Stimulated activated CD4-positive, alpha-beta T cell treated with anti-CD3 and anti-CD28 coated beads, TNF-alpha, amount 100 ng/mL, for 1 hour (primary cell): Measurements from ENCODE around the gene ASXL3.

Experiments used
- DNase-seq, 3 donors: peaks; one replicate each; pipeline ENCODE4 v3.0.0-alpha.2; 2020; ENCODE audit warnings: low read depth in 3 of 3, low spot score in 1 of 3

Gene ASXL3

DNA sequence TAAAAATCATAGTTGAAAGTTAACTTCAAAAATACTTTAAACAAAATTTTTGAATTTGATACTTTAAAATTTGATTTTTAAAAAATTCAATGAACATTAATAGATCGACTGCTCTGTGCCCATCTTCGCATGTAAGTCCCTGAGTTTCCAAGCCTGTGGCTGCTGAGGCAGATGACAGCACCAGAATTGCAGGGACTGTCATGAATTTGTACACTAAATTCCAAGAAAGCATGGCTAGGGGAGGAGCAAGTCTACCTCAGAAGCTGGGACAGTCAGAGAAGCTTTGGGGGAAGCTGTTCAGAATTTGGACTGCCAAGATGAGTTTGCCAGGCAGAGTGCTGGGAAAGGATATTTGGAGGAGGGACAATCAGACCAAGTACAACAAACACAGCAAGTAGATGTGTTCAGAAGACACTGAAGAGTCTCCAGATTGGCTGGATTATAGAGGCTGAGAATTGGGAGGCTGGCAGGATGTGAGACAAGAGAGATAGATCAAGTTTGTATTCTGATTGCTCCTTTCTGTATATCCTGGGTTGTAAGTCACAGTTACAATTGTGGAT, 79.0 kb downstream of the ASXL3 start:
- no peak for DNase-seq

DNA sequence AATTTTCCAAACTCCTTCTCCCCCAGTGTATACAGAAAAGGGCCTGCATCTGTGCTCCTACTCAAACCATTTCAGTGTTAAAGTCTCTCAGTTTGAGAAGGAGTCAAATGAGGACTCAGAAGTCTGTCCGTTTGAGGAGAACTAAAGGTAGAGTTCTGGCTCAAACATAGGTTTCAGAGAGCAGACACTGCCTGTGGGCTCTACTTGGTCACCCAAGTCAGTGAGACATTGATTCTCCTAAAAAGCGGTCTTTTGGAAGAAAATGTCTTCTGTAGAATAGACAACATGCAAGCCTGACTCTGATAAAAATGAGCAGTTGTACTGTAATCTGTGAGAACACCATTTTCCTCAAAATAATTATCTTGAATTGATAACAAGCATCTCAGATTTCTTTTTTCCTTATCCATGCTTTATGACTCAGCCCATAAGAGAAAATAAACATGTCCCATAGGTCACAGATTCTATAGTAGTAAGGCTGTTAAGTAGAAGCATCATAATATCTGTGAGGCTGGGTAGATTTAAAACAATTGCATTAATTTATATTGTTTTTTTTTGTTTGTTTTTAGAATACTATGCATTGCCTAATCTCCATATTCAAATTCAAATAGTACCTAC, 82.8 kb downstream of the ASXL3 start:
- DNase-seq: no peak

DNA sequence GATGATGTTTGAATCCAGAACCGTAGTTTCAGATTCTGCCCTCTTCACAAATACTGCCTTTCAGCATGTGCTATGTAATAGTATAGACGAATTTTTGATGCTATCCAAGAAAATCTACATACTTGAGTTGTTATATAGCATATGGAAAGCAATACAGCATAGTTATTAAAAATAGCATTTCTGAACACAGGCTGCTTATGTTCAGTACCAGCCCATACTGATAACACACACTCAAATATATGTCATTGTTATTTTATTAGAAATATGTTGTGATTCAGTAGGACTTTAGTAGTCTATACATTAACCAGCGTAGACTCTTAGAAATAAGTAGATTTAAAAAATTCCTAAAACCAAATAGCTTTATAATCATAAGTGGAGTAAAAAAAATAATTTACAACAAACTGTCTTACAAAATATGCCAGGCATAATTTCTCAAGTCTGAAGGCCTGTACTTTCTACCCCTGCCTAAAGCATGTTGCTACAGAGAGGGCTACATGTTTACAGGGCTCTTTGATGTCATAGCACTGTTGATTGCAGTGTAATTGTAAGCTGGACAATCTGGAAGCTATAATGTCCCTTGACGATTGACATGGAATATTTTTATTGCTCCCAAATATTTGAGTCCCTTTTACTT, 86.3 kb downstream of the ASXL3 start:
- DNase-seq: no peak

DNA sequence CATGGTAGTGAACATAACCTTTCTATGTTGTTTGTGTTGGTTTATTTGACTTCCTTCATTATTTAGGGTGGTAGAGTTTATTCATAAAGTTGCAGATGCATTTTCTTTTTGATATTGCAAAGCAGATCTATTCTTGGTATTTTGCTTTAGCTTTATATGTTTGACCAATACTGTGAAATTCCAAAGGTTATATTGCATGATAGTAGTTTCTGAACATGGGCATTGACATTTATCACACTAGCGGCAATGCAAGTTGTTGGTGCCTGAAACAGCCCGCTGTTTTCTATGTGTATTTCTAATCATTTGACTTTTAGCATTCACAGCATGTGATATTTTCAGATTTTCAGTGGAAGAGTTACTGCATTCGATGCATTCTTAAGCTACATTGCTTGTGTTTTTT, 87.2 kb downstream of the ASXL3 start:
- DNase-seq: no peak

DNA sequence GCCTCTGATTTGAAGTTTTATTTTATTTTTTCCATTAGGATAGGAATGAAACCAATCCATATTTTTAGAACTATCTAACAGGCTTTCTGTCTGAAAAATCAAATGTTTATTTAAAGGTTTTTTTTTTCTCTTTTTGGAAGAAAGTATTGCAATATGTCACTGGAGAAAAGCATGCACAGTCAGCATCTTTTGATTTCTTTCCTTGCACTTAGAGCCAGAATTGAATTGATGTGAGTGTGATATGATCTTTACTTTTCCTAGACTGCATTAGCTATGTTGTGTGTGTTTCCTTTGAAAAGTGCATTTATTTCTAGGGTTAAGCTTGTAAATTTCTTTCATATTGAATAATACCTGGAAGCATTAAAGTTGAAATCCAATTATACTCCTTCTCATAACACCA, 87.6 kb downstream of the ASXL3 start:
- DNase-seq: no peak

DNA sequence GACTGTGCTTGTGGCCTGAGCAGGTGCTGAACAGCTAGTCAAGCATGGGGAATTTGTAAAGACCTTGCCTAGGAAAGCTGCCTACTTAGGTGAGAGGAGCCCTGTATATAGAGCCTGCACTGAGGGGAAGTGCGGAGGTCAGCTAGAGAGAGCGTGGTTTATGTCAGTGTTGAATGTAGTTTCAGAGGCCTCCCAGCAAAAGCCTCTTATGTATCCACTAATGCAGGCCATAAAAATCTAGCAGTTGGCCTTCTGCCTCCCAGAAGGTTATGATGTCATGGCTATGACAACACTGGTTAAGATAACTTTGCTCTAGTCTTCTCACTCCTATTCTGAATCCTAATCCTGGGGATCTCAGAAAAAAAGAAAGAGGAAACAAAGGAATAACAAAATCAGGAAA, 88.9 kb downstream of the ASXL3 start:
- no peak for DNase-seq

DNA sequence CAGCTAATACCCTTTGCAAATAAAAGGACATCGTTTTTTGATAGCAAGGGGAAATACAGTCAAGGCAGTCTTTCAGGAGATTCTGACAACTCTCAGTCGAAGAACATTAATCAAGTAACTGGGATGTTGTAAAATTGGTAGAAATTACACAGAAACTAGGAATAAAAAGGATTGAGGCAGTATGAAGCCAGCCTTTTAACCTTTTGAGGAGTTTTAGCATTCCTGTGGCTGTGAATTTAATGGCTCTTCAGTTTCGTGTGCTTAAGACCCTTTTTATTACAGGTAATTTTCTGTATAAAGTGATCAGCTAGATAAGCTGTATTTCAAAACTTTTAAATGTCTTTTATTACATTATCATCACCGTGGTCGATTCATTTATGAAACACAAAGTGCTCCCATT, 91.6 kb downstream of the ASXL3 start:
- DNase-seq: no peak

DNA sequence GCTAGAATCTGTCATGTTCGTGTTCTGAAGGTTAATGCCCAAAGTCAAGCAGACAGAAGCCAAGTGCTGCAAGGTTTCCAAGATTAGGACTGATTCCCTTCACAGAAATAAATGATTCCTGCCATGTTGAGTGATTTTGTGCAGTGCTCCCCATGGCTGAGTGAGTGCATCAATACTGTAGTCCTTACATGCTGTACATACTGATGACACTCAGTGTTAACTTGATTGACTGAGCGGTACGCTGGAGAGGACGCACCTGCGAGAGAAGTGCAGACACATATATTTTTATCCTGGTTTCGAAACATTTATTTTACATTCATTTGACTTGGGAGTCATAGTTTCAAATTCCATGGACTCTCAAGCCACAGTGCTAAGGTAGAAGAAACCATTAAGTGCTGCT, 92.0 kb downstream of the ASXL3 start:
- no peak for DNase-seq

DNA sequence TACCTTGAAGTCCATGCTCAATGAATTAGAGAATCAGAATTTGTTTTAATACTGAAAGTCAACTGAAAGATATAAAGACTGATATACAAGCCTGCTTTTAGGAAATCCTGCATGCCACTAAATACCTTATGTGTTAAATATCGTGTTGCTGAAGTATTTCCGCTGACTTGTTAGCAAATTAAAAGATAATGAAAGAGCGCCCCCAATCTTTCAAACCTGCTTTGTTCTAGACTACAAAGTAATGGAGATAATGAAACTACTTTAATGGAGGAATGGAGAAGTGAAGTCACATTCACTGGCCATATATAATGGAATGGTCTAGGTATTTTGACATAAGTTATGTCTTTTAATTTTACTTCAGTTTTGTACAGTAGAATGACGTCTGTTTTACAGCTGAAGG, 95.7 kb downstream of the ASXL3 start:
- DNase-seq: no peak

DNA sequence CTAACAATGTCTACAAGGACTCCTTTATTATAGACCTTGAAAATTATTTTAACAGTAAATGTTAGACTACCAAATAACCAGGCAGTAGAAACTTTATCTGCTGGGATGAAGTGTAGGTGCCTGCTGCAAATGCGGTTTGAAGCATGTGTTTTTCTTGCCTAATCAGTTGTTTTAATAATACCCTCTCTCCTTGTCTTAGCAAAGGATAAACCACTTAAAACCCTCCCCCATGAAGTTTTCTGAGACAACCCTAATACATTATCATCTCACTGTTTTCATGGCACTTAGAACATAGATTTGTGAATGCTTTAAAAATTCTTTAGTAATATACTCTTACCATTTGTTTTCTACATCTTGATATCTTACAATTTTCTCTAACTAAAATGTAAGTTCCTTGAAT, 98.6 kb downstream of the ASXL3 start:
- DNase-seq: no peak

DNA sequence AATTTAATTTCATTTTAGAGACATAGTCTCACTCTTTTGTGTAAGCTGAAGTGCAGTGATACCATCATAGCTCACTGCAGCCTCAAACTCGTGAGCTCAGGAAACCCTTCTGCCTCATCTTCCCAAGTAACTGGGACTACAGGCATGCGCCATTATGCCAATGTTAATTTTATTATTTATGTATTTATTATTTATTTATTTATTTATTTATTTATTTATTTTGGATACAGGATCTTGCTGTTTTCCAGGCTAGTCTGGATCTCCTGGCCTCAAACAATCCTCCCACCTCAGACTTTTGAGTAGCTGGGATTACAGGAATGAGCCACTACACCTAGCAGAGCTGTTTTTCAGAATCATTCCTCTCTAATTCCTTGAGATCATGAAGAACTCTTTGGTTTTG, 99.9 kb downstream of the ASXL3 start:
- DNase-seq: no peak

DNA sequence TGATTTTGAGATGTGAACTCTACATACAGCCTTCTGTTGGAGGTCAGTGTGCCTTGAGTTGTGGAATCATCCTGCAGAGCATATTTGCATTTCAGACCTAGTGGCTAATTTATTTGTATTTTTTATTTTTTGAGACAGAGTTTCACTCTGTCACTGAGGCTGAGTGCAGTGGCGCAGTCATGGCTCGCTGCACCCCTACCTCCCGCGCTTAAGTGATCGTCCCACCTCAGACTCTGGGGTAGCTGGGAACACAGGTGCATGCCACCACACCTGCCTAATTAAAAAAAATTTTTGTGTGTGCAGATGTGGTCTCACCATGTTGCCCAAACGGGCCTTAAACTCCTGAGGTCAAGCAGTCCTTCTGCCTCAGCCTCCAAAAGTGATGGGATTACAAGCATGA, 104.4 kb downstream of the ASXL3 start:
- DNase-seq: no peak

DNA sequence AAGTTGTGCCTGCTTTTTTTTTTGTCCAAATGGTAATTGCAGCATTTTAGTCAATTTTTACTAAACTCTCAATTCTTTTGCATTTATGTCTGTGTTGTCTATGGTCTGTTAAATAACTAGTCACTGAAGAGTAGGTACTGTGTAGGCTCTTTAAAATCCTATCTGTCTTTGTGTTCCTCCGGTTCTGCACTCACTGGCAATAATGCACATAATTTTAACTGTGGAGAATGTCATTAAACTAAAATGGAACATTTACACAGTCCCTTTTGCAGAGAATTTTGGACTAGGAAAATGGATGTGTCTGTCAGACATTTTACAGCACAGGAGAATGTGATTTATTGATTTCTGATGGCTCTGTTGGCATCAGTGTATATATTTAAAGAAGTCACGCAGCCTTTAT, 116.6 kb downstream of the ASXL3 start:
- DNase-seq: no peak

DNA sequence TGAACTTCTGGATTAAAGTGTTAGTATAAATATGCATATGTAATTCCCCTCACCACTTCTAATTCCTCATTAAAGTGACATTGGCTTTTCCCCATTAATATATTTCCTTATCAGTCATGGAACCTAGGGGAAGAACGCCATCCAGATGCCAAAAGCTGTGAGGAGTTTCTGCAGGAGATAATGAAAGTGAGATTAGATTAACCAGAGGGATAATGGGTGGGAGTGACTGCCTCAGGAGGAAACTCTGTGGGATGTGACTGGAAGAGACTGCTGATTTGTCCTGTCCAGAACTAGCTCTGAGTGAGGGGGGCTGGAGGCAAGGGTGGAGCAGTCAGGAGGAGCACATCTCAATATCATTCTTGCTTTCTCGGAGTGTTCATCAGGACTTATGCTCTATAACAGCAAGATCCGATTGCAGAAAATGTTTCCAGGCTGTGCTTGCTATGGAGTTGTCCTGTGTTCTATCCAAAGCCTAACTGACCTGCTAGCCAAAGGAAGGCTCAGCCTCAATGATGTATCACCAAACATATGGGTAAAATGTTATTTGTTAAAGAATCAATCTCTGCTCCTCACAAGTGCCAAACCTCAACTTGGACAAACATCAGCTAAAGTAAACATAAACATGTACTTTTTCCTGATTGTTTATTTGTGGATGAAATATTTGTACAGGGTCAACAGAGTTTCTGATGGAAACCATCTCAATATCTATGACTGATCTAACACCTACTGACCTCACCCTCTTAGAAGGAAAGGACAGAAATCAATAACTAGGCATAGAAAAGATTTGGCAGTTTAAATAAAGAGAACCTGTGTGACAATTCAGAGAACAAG, 118.5 kb downstream of the ASXL3 start:
- DNase-seq: no peak

DNA sequence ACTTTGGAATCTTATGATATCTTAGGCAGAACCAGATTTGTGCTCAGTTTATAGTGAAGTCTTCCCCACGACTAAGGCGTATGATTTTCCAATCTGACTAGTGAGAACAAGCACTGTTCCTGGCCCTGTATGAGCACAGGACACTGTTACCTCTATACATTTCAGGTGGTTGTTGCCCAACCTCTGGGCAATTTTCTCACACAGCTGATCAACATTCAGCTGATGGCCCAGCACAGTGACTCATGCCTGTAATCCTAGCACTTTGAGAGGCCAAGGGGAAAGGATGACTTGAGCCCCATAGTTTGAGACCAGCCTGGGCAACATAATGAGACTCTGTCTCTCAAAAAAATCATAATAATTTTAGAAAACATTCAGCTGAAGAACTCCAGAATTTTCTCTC, 119.5 kb downstream of the ASXL3 start:
- DNase-seq: no peak

DNA sequence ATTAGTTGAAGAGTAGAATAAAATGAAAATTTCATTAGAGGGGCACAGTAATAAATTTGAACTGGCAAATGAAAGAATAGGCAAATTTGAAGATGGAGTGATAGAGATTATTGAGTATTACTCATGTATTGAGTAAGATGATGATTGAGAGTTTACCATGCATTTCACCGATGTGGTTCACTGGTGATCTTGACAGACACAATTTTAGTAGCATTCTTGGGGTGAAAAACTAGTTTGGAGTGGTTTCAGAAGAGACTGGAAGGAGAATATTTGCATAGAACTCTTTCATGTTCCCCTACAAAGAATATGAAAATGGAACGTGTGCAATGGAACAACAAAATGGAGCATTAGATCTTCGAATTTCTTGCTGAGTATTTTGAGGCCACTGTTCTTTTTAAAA, 121.4 kb downstream of the ASXL3 start:
- DNase-seq: no peak

DNA sequence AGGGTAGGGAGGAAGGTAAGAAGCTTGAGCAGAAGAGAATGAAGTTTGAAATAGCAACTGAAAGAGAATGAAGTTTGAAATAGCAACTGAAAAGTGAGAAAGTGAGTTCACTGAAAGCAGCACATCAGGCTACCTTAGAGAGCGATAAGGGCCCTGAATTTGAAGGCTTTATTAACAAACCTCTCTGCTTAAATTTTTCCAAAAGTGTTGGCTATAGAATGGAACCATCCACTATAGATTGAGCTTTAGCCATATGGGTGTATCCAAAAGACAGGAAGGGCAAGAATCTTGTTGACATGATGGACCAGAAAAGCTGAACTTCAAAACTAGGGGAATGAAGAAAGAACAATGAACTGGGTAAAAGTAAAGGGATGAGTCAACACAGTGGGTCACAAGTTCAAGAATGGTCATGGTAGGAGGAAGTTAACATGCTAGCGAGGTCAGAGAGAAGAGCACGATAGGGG, 122.5 kb downstream of the ASXL3 start:
- DNase-seq: no peak

DNA sequence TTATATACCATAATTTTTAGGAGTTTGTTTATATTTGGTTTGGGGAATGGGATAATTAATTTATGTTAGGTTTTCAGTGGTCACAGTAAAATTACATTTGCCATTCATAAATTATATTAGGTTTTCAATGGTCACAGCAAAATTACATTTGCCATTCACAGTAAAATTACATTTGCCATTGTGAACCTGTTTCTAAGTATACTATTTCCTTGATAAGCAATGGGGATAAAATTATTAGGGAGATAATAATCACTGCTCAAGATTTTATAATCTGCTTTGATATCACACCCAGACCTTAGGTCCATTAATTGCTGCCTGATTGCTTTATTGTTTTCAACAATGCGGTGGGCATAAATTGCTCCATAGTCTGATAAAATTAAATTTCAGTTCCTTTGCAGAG, 124.6 kb downstream of the ASXL3 start:
- no peak for DNase-seq

DNA sequence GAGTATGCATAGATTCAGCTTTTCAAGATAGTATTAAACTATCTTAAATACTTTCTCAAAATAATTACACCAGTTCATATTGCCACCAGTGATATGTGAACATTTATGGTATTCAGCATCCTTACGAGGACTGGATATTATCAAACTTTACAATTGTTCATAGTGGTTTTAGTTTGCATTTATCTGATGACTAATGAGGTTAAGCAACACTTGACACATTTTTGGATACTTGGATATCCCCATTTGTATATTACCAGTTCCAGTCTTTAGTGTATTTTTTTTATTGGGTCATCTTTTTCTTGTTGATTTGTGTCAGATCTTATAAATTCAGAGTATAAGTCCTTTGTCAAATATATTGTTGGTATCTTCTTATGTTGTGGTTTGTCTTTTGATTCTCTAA, 128.4 kb downstream of the ASXL3 start:
- no peak for DNase-seq

DNA sequence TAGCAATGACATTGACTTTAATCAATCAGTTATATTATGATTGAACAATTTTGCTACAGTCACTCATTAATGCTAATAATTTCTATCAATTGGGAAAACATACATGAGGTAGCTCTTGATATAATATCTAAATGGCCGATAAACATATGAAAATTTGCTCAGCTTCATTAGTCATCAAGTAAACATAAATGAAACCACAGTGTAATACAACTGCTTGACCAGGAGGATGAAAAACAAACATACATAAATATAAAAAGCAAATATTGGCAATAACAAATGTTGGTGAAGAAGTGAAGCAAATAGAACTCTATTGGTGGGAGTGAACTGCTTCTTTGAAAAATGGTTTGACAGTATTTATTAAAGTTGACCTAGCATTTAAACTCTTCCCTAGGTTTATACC, 130.9 kb downstream of the ASXL3 start:
- no peak for DNase-seq

DNA sequence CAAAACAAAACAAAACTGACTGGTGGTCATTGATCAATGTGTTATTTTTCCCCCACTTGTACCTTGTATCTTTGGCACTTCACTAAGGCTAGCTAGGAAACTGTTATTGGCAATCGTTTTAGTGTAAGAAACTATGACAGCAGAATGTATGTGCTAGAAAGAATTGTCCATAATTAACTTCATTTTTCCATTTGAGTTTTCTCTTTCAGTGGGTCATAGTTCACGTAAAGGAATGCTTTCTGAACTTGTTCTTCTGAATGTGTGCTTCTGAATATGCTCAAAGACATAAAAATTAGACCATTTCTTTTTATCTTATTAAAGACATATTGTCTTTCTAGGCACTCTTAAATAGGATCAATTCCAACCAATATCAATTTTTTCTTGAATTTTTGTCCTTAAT, 132.2 kb downstream of the ASXL3 start:
- no peak for DNase-seq

DNA sequence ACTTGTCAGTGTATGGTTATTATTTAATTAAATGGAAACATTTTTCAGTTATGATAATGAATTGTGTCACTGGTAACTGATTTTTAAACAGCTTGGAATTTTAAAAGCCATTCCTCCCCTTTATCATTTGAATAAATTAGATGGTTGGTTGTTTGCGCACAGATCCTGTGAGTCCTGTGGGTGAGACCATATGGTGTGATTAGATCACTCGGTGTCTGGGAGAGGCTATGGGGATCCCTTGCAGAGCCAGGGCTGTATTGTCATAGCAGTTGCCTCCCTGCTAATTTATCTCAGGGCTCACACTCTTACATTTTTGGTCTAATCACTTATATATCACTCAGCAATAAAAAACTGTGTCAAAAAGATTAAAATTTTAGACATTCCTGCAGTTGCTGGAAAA, 133.5 kb downstream of the ASXL3 start:
- DNase-seq: no peak
